ENCODE results near the gene RHCE. TPM values are rescaled to one million over a fixed set of nuclear protein-coding genes. Genes with fewer than 3 reads are reported as not detected.
"Not testable (repeated sequence)": the region's sequence is repeated elsewhere in the genome, so short reads cannot be mapped to it uniquely, and the experiment has no call there.

Gene RHCE
- total RNA-seq, 4 donors from 2014 or later, result 0.33 to 1.5 (median 0.39) TPM; not detected in 1

GRCh38 chr1:25430073-25430966 is 9.7 kb upstream of the RHCE start, which contains the start of gene MACO1:
TSS of gene MACO1 (plus strand) at chr1:25430897. CDS start at chr1:25431099, 202 bp downstream.
- H3K36me3 ChIP-seq, result no peaks in the 10 kb centered on the region
- peaks cover 30 to 39% of the 10 kb centered on the region in 2 donors for H3K4me1 ChIP-seq
- TF ChIP-seq CTCF (IDR thresholded peaks at IDR 0.05) (no peak), POLR2A (IDR thresholded peaks at IDR 0.05) (peak; percentile 16 to 91)
- peak within 1 kb of the TSS; percentile 87 to 90 (median 88) for H3K27ac ChIP-seq
- WGBS, 2 donors, result 0% methylated on average over 35 to 43 of the region's 87 CpGs
- intact Hi-C loops (cut with DNase I), result no loop called here
- no peaks in the 10 kb centered on the region for H3K27me3 ChIP-seq
- H3K4me3 ChIP-seq (replicated peaks in 1 of 3), result peak within 1 kb of the TSS; percentile 66 to 94 (median 87)
- H3K9me3 ChIP-seq, result no peaks in the 10 kb centered on the region
- DNase-seq, result peak; percentile 97

GRCh38 chr1:25428475-25429166 is 8.0 kb upstream of the RHCE start:
- 85 to 86% methylated on average over 7 of the region's 7 CpGs for WGBS, 2 donors

GRCh38 chr1:25427696-25428095 is 7.1 kb upstream of the RHCE start:
- 100% methylated on average over 1 of the region's 1 CpG for WGBS, 2 donors
- Histone ChIP-seq H3K27me3 (no peaks in the 10 kb centered on the region), H3K36me3 (no peaks in the 10 kb centered on the region), H3K9me3 (no peaks in the 10 kb centered on the region), H3K4me3 (replicated peaks in 1 of 3) (no peak overlapping the region), H3K4me1 (peaks cover 9 to 13% of the 10 kb centered on the region in 2 donors), H3K27ac (no peak overlapping the region)
- DNase-seq, result no peak
- TF ChIP-seq POLR2A (IDR thresholded peaks at IDR 0.05) (no peak), CTCF (IDR thresholded peaks at IDR 0.05) (no peak)
- intact Hi-C loops (cut with DNase I), result loop anchor here (10.0 kb wide), 1 partner anchor 387 kb away; the partner anchor contains the start of gene MTFR1L

More at GRCh38 chr1:25428475-25429166, 8.0 kb upstream of the RHCE start:
- no peak for DNase-seq
- Histone ChIP-seq H3K4me3 (replicated peaks in 1 of 3) (no peak overlapping the region), H3K27ac (no peak overlapping the region), H3K27me3 (no peaks in the 10 kb centered on the region), H3K9me3 (no peaks in the 10 kb centered on the region), H3K4me1 (peaks cover 14 to 22% of the 10 kb centered on the region in 2 donors), H3K36me3 (no peaks in the 10 kb centered on the region)
- intact Hi-C loops (cut with DNase I), result loop anchor here (10.0 kb wide), 1 partner anchor 386 kb away; the partner anchor contains the start of gene MTFR1L
- no peak for TF ChIP-seq POLR2A (IDR thresholded peaks at IDR 0.05)
- no peak for TF ChIP-seq CTCF (IDR thresholded peaks at IDR 0.05)

GRCh38 chr1:25425098-25426085 is 4.8 kb upstream of the RHCE start:
- H3K27ac ChIP-seq, result no peak overlapping the region
- H3K27me3 ChIP-seq, result no peaks in the 10 kb centered on the region
- TF ChIP-seq POLR2A (IDR thresholded peaks at IDR 0.05) (no peak), CTCF (IDR thresholded peaks at IDR 0.05) (no peak)
- WGBS, 2 donors, result 87 to 91% methylated on average over 15 to 16 of the region's 16 CpGs
- H3K36me3 ChIP-seq, result no peaks in the 10 kb centered on the region
- intact Hi-C loops (cut with DNase I), result loop anchor here (10.0 kb wide), 1 partner anchor 389 kb away; the partner anchor contains the start of gene MTFR1L
- peaks cover 0 to 5% of the 10 kb centered on the region in 2 donors for H3K4me1 ChIP-seq
- no peaks in the 10 kb centered on the region for H3K9me3 ChIP-seq
- H3K4me3 ChIP-seq (replicated peaks in 1 of 3), result no peak overlapping the region
- DNase-seq, result no peak

- not testable (repeated sequence) for DNase-seq; H3K9me3 ChIP-seq; H3K27ac ChIP-seq; H3K27me3 ChIP-seq; H3K36me3 ChIP-seq; H3K4me1 ChIP-seq; H3K4me3 ChIP-seq (replicated peaks in 1 of 3)
- intact Hi-C loops (cut with DNase I), result loop anchor here (10.0 kb wide), 1 partner anchor 392 kb away; the partner anchor contains the start of gene MTFR1L
- WGBS, 2 donors, result 80 to 85% methylated on average over 5 to 6 of the region's 6 CpGs
Observed at GRCh38 chr1:25423206-25423605, 2.6 kb upstream of the RHCE start.

GRCh38 chr1:25419339-25419738 is 1.3 kb downstream of the RHCE start:
- H3K4me3 ChIP-seq (replicated peaks in 1 of 3); DNase-seq; H3K9me3 ChIP-seq; H3K36me3 ChIP-seq; H3K4me1 ChIP-seq; intact Hi-C loops (cut with DNase I); H3K27ac ChIP-seq; H3K27me3 ChIP-seq: not testable (repeated sequence)
- 67 to 90% methylated on average over 1 of the region's 1 CpG for WGBS, 2 donors

- H3K9me3 ChIP-seq; H3K27me3 ChIP-seq; DNase-seq; H3K36me3 ChIP-seq; H3K4me1 ChIP-seq; intact Hi-C loops (cut with DNase I); H3K27ac ChIP-seq; H3K4me3 ChIP-seq (replicated peaks in 1 of 3): not testable (repeated sequence)
- WGBS, 2 donors, result 88 to 90% methylated on average over 4 of the region's 4 CpGs
Observed at GRCh38 chr1:25417280-25417679, 3.3 kb downstream of the RHCE start.
